Body of pancreas (tissue), 4 donors: Measurements from ENCODE around the gene CTNNA2. TPM values are rescaled to one million over a fixed set of nuclear protein-coding genes. Genes with fewer than 3 reads are reported as not detected.

Source experiments
- ATAC-seq: fragments of 150-250 bp; one replicate; pipeline ENCODE4 v1.9.1; 2016
- DNase-seq, 4 donors: peaks; one replicate each; pipeline ENCODE4 v3.0.0-alpha.2; 2019
- H3K27ac ChIP-seq, 4 donors: fragments of 200-600 bp; sonication (generic); 1 replicate in 3 of 4; 2 replicates in 1 of 4; pipeline versions ENCODE4 v1.5.1 to v1.6.1; 2016 to 2019; ENCODE audit warnings: mild to moderate bottlenecking in 1 of 4, mixed read lengths in 1 of 4, moderate library complexity in 1 of 4
- H3K27me3 ChIP-seq, 2 donors: fragments of 200-600 bp; sonication (generic); one replicate each; pipeline ENCODE4 v1.6.0; 2016; ENCODE audit warnings: mild to moderate bottlenecking in 1 of 2
- H3K36me3 ChIP-seq, 2 donors: fragments of 200-600 bp; sonication (generic); replicated peaks in 1 of 2; 2 replicates each; pipeline ENCODE4 v1.5.1; 2016; ENCODE audit warnings: low read depth in 2 of 2; ENCODE audit not compliant: insufficient read depth in 1 of 2
- H3K4me1 ChIP-seq: fragments of 200-600 bp; sonication (generic); one replicate; pipeline ENCODE4 v1.6.0; 2016
- H3K4me3 ChIP-seq, 2 donors: fragments of 200-600 bp; sonication (generic); 1 replicate in 1 of 2; 2 replicates in 1 of 2; pipeline ENCODE4 v1.5.1; 2016 to 2019
- H3K9me3 ChIP-seq, 3 donors: fragments of 200-600 bp; sonication (generic); 1 replicate in 2 of 3; 2 replicates in 1 of 3; pipeline ENCODE4 v1.5.1; 2016
- CTCF ChIP-seq, 7 experiments: fragments of 450-650 bp in 4 of 7; fragments of 200-600 bp in 3 of 7; sonication (generic) in 3 of 7; IDR thresholded peaks; one replicate each; pipeline ENCODE4 v1.5.1; 2016 to 2019; ENCODE audit warnings: antibody characterized with exemption in 7 of 7
- POLR2A ChIP-seq, 3 donors: fragments of 450-650 bp; IDR thresholded peaks; one replicate each; pipeline ENCODE4 v1.6.1; 2016; ENCODE audit warnings: antibody characterized with exemption in 3 of 3, mild to moderate bottlenecking in 2 of 3
- WGBS, 2 donors: methylation state at CpG; one replicate each; pipeline ENCODE4 v1.1.5; 2017; 5-methylcytosine and 5-hydroxymethylcytosine counted together
- intact Hi-C: fragments of 100-400 bp; cut with DNase I; formaldehyde crosslinking; loops from one replicate; pipeline ENCODE4 v1.15.1; 2023
- total RNA-seq, 2 donors: library from RNA; depleted of rRNA; stranded (reverse); fragments of >200 nt; gene quantifications; one replicate each; pipeline ENCODE4 v1.1.0, GENCODE V29; 2016

CTNNA2 gene
- total RNA-seq, 2 donors from 2014 or later: 0.52 to 29.3 TPM

GRCh38 chr2:80205498-80205897, 692.6 kb downstream of the CTNNA2 start:
- H3K27me3 ChIP-seq: no peaks in the 10 kb centered on the region
- H3K27ac ChIP-seq: no peak overlapping the region
- intact Hi-C loops: no loop called here
- H3K36me3 ChIP-seq: no peaks in the 10 kb centered on the region
- TF ChIP-seq CTCF (IDR thresholded peaks at IDR 0.05): no peak
- TF ChIP-seq POLR2A (IDR thresholded peaks at IDR 0.05): no peak
- peaks cover 0 to 2% (median 0%) of the 10 kb centered on the region in 3 donors for H3K9me3 ChIP-seq
- no peak overlapping the region for H3K4me3 ChIP-seq
- DNase-seq (no peak), ATAC-seq (no peak)
- no peaks in the 10 kb centered on the region for H3K4me1 ChIP-seq
- 43 to 48% methylated on average over 2 of the region's 2 CpGs for WGBS, 2 donors

- H3K27me3 ChIP-seq: no peaks in the 10 kb centered on the region
- no peak overlapping the region for H3K4me3 ChIP-seq
- no peaks in the 10 kb centered on the region for H3K4me1 ChIP-seq
- WGBS, 2 donors: 76 to 81% methylated on average over 5 of the region's 5 CpGs
- H3K9me3 ChIP-seq: no peaks in the 10 kb centered on the region
- no peak for TF ChIP-seq POLR2A (IDR thresholded peaks at IDR 0.05)
- no peak for TF ChIP-seq CTCF (IDR thresholded peaks at IDR 0.05)
- DNase-seq (no peak), ATAC-seq (no peak)
- H3K36me3 ChIP-seq: no peaks in the 10 kb centered on the region
- intact Hi-C loops: no loop called here
- H3K27ac ChIP-seq: no peak overlapping the region
These were observed 696.6 kb downstream of the CTNNA2 start for GRCh38 chr2:80209458-80209857.

GRCh38 chr2:80217446-80217845, 704.6 kb downstream of the CTNNA2 start:
- DNase-seq (no peak), ATAC-seq (no peak)
- intact Hi-C loops: no loop called here
- Histone ChIP-seq H3K36me3 (no peaks in the 10 kb centered on the region), H3K27me3 (no peaks in the 10 kb centered on the region), H3K4me3 (no peak overlapping the region), H3K9me3 (no peaks in the 10 kb centered on the region), H3K4me1 (no peaks in the 10 kb centered on the region), H3K27ac (no peak overlapping the region)
- TF ChIP-seq POLR2A (IDR thresholded peaks at IDR 0.05) (no peak), CTCF (IDR thresholded peaks at IDR 0.05) (no peak)

- DNase-seq (no peak), ATAC-seq (no peak)
- Histone ChIP-seq H3K9me3 (no peaks in the 10 kb centered on the region), H3K27ac (no peak overlapping the region), H3K4me1 (no peaks in the 10 kb centered on the region), H3K36me3 (no peaks in the 10 kb centered on the region), H3K4me3 (no peak overlapping the region), H3K27me3 (no peaks in the 10 kb centered on the region)
- 57 to 60% methylated on average over 2 of the region's 2 CpGs for WGBS, 2 donors
- intact Hi-C loops: no loop called here
- TF ChIP-seq POLR2A (IDR thresholded peaks at IDR 0.05): no peak
- no peak for TF ChIP-seq CTCF (IDR thresholded peaks at IDR 0.05)
These were observed 709.8 kb downstream of the CTNNA2 start for GRCh38 chr2:80222644-80223043.

GRCh38 chr2:80231421-80231820, 718.6 kb downstream of the CTNNA2 start:
- H3K27me3 ChIP-seq: no peaks in the 10 kb centered on the region
- 37 to 44% methylated on average over 1 of the region's 1 CpG for WGBS, 2 donors
- no peak for TF ChIP-seq CTCF (IDR thresholded peaks at IDR 0.05)
- no peak for TF ChIP-seq POLR2A (IDR thresholded peaks at IDR 0.05)
- H3K4me1 ChIP-seq: no peaks in the 10 kb centered on the region
- no peak overlapping the region for H3K27ac ChIP-seq
- H3K9me3 ChIP-seq: no peaks in the 10 kb centered on the region
- ATAC-seq (no peak), DNase-seq (no peak)
- intact Hi-C loops: no loop called here
- H3K36me3 ChIP-seq: no peaks in the 10 kb centered on the region
- no peak overlapping the region for H3K4me3 ChIP-seq
